ENCODE measurements around the gene CTDSP2.

Gene CTDSP2

GRCh38 chr12:57816001-57816854 lies 30.3 kb downstream of the CTDSP2 start:
- no peak for DNase-seq (ENCODE audit: low spot score)

- DNase-seq (ENCODE audit: low spot score): no peak
Observed at GRCh38 chr12:57815177-57816000, 31.1 kb downstream of the CTDSP2 start.

- no peak for DNase-seq (ENCODE audit: low spot score)
Observed at GRCh38 chr12:57813971-57814772, 32.4 kb downstream of the CTDSP2 start.

GRCh38 chr12:57813111-57813970 lies 33.2 kb downstream of the CTDSP2 start:
- no peak for DNase-seq (ENCODE audit: low spot score)

GRCh38 chr12:57811028-57811755 lies 35.3 kb downstream of the CTDSP2 start:
- no peak for DNase-seq (ENCODE audit: low spot score)

- DNase-seq (ENCODE audit: low spot score): no peak
Observed at GRCh38 chr12:57810450-57810849, 36.1 kb downstream of the CTDSP2 start.

- DNase-seq (ENCODE audit: low spot score): no peak
Observed at GRCh38 chr12:57809425-57809824, 37.1 kb downstream of the CTDSP2 start.

GRCh38 chr12:57808351-57808750 lies 38.2 kb downstream of the CTDSP2 start:
- DNase-seq (ENCODE audit: low spot score): no peak

GRCh38 chr12:57807285-57807684 lies 39.2 kb downstream of the CTDSP2 start:
- DNase-seq (ENCODE audit: low spot score): no peak

GRCh38 chr12:57806677-57807076 lies 39.9 kb downstream of the CTDSP2 start:
- no peak for DNase-seq (ENCODE audit: low spot score)

- peak; percentile 49 for DNase-seq (ENCODE audit: low spot score)
Observed at GRCh38 chr12:57803319-57803893, 43.1 kb downstream of the CTDSP2 start.

GRCh38 chr12:57802607-57803006 lies 43.9 kb downstream of the CTDSP2 start:
- DNase-seq (ENCODE audit: low spot score): no peak

GRCh38 chr12:57800965-57801364 lies 45.6 kb downstream of the CTDSP2 start:
- no peak for DNase-seq (ENCODE audit: low spot score)

- no peak for DNase-seq (ENCODE audit: low spot score)
Observed at GRCh38 chr12:57797933-57798332, 48.6 kb downstream of the CTDSP2 start.

- no peak for DNase-seq (ENCODE audit: low spot score)
Observed at GRCh38 chr12:57796996-57797395, 49.5 kb downstream of the CTDSP2 start.

- no peak for DNase-seq (ENCODE audit: low spot score)
Observed at GRCh38 chr12:57795354-57795753, 51.2 kb downstream of the CTDSP2 start.

- no peak for DNase-seq (ENCODE audit: low spot score)
Observed at GRCh38 chr12:57793920-57794319, 52.6 kb downstream of the CTDSP2 start.

GRCh38 chr12:57783861-57784260 lies 62.7 kb downstream of the CTDSP2 start:
- DNase-seq (ENCODE audit: low spot score): no peak

- no peak for DNase-seq (ENCODE audit: low spot score)
Observed at GRCh38 chr12:57783466-57783801, 63.1 kb downstream of the CTDSP2 start.

Data from Ammon's horn (tissue), 1 donor.